GM23338 (cell line): ENCODE data around the gene CNGB1. TPM values are rescaled to one million over a fixed set of nuclear protein-coding genes. Genes with fewer than 3 reads are reported as not detected.

ENCODE experiments used
- ATAC-seq: fragments of 200-7000 bp; cut with Tn5 transposase; 3 replicates; pipeline ENCODE4 v1.9.1; 2020
- DNase-seq: peaks from one replicate; pipeline ENCODE4 v3.0.0-alpha.2; 2015; ENCODE audit warnings: low spot score
- H2AFZ ChIP-seq: fragments of 200-600 bp; sonication (generic); 2 replicates; pipeline ENCODE4 v1.8.0; 2016; ENCODE audit warnings: antibody characterized with exemption, mild to moderate bottlenecking, moderate library complexity
- H3F3A ChIP-seq: fragments of 200-600 bp; sonication (generic); replicated peaks from 2 replicates; pipeline ENCODE4 v1.8.0; 2017; ENCODE audit warnings: antibody characterized with exemption, mixed run types, low read depth
- H3K27ac ChIP-seq: fragments of 200-600 bp; sonication (generic); 2 replicates; pipeline ENCODE4 v1.6.1; 2016; ENCODE audit warnings: low read depth
- H3K27me3 ChIP-seq: fragments of 200-600 bp; sonication (generic); 2 replicates; pipeline ENCODE4 v1.8.0; 2016; ENCODE audit warnings: mild to moderate bottlenecking, mixed run types, moderate library complexity; ENCODE audit not compliant: insufficient read depth
- H3K36me3 ChIP-seq: fragments of 200-600 bp; sonication (generic); 2 replicates; pipeline ENCODE4 v1.8.0; 2016; ENCODE audit warnings: mild to moderate bottlenecking; ENCODE audit not compliant: insufficient read depth
- H3K4me1 ChIP-seq: fragments of 200-600 bp; sonication (generic); 2 replicates; pipeline ENCODE4 v1.8.0; 2016; ENCODE audit warnings: mild to moderate bottlenecking, moderate library complexity; ENCODE audit not compliant: insufficient read depth
- H3K4me2 ChIP-seq: fragments of 200-600 bp; sonication (generic); 2 replicates; pipeline ENCODE4 v1.7.1; 2017; ENCODE audit warnings: mixed run types
- H3K4me3 ChIP-seq: fragments of 200-600 bp; sonication (generic); 2 replicates; pipeline ENCODE4 v1.6.1; 2016; ENCODE audit warnings: mixed run types
- H3K79me2 ChIP-seq: fragments of 200-600 bp; sonication (generic); replicated peaks from 2 replicates; pipeline ENCODE4 v1.8.0; 2017; ENCODE audit warnings: mild to moderate bottlenecking; ENCODE audit not compliant: insufficient read depth
- H3K9me2 ChIP-seq: fragments of 200-600 bp; sonication (generic); 2 replicates; pipeline ENCODE4 v1.8.0; 2017; ENCODE audit not compliant: insufficient read depth
- H4K20me1 ChIP-seq: fragments of 200-600 bp; sonication (generic); replicated peaks from 2 replicates; pipeline ENCODE4 v1.8.0; 2017; ENCODE audit warnings: mild to moderate bottlenecking; ENCODE audit not compliant: insufficient read depth
- H3K27ac Mint-ChIP-seq: 2 replicates; pipeline ENCODE4 v1.8.0; 2020; ENCODE audit warnings: inconsistent platforms, mild to moderate bottlenecking, moderate library complexity, mixed read lengths
- H3K27me3 Mint-ChIP-seq: 3 replicates; pipeline ENCODE4 v1.8.0; 2022; ENCODE audit warnings: low read depth, mild to moderate bottlenecking, moderate library complexity, mixed read lengths, inconsistent platforms; ENCODE audit not compliant: insufficient read depth, poor library complexity
- H3K36me3 Mint-ChIP-seq: 3 replicates; pipeline ENCODE4 v1.8.0; 2021; ENCODE audit warnings: low read depth, mild to moderate bottlenecking, inconsistent platforms, moderate library complexity, mixed read lengths
- H3K4me1 Mint-ChIP-seq: 3 replicates; pipeline ENCODE4 v1.8.0; 2020; ENCODE audit warnings: mild to moderate bottlenecking, inconsistent platforms, mixed read lengths
- H3K4me3 Mint-ChIP-seq: 3 replicates; pipeline ENCODE4 v1.8.0; 2021; ENCODE audit warnings: moderate library complexity, mild to moderate bottlenecking, inconsistent platforms, mixed read lengths
- H3K9me3 Mint-ChIP-seq: 3 replicates; pipeline ENCODE4 v1.8.0; 2020; ENCODE audit warnings: moderate library complexity, mild to moderate bottlenecking, inconsistent platforms, mixed read lengths
- CREB1 ChIP-seq: fragments of 250-450 bp; sonication (Bioruptor Pico); IDR thresholded peaks from 2 replicates; pipeline ENCODE4 v1.5.0; 2020; ENCODE audit warnings: low read depth, mild to moderate bottlenecking, moderate library complexity
- ETS1 ChIP-seq: IDR thresholded peaks from 2 replicates; pipeline ENCODE4 v1.6.1; 2016; ENCODE audit warnings: antibody characterized with exemption
- EZH2 ChIP-seq: fragments of 200-600 bp; sonication (generic); IDR thresholded peaks from one replicate; pipeline ENCODE4 v1.8.0; 2017; ENCODE audit warnings: antibody characterized with exemption, mild to moderate bottlenecking, low read depth; ENCODE audit not compliant: unreplicated experiment
- JUNB ChIP-seq: IDR thresholded peaks from one replicate; pipeline ENCODE4 v1.6.1; 2016; ENCODE audit warnings: antibody characterized with exemption; ENCODE audit not compliant: unreplicated experiment
- NANOG ChIP-seq: IDR thresholded peaks from 2 replicates; pipeline ENCODE4 v1.6.1; 2016; ENCODE audit warnings: antibody characterized with exemption, borderline replicate concordance
- STAT1 ChIP-seq: IDR thresholded peaks from one replicate; pipeline ENCODE4 v1.6.1; 2016; ENCODE audit warnings: antibody characterized with exemption; ENCODE audit not compliant: unreplicated experiment
- ZNF114 ChIP-seq: fragments of 250-450 bp; sonication (Bioruptor Pico); IDR thresholded peaks from 2 replicates; pipeline ENCODE4 v1.5.0; 2020; ENCODE audit warnings: mild to moderate bottlenecking, moderate library complexity
- ZNF331 ChIP-seq: fragments of 250-450 bp; sonication (Bioruptor Pico); IDR thresholded peaks from 2 replicates; pipeline ENCODE4 v1.5.0; 2020; ENCODE audit warnings: low read depth, mild to moderate bottlenecking, moderate library complexity
- polyA plus RNA-seq: library from polyadenylated mRNA; unstranded; fragments of >200 nt; fragmentation: Nextera tagmentation; extraction: Ambion mirVana; gene quantifications from 2 replicates; pipeline ENCODE4 v1.2.1, GENCODE V29; 2016
- total RNA-seq: library from RNA; depleted of rRNA; stranded (reverse); fragments of >200 nt; shearing (Covaris generic); gene quantifications from 2 replicates; pipeline ENCODE4 v1.2.3, GENCODE V29; 2014
- TF ChIP-seq, protein P1 (sequence below): fragments of 250-450 bp; sonication (Bioruptor Pico); IDR thresholded peaks from 2 replicates; pipeline ENCODE4 v1.5.0; 2020; ENCODE audit warnings: mild to moderate bottlenecking, moderate library complexity
- TF ChIP-seq, protein P2 (sequence below): IDR thresholded peaks from one replicate; pipeline ENCODE4 v1.6.1; 2018; ENCODE audit warnings: antibody characterized with exemption; ENCODE audit not compliant: unreplicated experiment

CNGB1 gene
- total and polyA plus RNA-seq, 2 experiments from 2014 or later, result not detected

DNA sequence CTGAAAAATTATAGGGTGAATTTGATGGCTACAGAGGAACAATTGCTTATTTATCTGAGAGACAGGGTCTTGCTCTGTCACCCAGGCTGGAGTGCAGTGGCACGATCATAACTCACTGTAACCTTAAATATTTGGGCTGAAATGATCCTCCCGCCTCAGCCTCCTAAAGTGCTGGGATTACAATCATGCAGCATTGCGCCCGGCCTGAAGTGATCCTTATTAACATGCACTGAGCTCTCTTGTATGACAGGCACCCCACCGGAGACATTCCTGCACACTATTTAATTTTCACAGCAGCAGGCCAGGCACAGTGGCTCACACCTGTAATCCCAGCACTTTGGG is 77.7 kb downstream of the CNGB1 start (continued):
- TF ChIP-seq, protein P1, sequence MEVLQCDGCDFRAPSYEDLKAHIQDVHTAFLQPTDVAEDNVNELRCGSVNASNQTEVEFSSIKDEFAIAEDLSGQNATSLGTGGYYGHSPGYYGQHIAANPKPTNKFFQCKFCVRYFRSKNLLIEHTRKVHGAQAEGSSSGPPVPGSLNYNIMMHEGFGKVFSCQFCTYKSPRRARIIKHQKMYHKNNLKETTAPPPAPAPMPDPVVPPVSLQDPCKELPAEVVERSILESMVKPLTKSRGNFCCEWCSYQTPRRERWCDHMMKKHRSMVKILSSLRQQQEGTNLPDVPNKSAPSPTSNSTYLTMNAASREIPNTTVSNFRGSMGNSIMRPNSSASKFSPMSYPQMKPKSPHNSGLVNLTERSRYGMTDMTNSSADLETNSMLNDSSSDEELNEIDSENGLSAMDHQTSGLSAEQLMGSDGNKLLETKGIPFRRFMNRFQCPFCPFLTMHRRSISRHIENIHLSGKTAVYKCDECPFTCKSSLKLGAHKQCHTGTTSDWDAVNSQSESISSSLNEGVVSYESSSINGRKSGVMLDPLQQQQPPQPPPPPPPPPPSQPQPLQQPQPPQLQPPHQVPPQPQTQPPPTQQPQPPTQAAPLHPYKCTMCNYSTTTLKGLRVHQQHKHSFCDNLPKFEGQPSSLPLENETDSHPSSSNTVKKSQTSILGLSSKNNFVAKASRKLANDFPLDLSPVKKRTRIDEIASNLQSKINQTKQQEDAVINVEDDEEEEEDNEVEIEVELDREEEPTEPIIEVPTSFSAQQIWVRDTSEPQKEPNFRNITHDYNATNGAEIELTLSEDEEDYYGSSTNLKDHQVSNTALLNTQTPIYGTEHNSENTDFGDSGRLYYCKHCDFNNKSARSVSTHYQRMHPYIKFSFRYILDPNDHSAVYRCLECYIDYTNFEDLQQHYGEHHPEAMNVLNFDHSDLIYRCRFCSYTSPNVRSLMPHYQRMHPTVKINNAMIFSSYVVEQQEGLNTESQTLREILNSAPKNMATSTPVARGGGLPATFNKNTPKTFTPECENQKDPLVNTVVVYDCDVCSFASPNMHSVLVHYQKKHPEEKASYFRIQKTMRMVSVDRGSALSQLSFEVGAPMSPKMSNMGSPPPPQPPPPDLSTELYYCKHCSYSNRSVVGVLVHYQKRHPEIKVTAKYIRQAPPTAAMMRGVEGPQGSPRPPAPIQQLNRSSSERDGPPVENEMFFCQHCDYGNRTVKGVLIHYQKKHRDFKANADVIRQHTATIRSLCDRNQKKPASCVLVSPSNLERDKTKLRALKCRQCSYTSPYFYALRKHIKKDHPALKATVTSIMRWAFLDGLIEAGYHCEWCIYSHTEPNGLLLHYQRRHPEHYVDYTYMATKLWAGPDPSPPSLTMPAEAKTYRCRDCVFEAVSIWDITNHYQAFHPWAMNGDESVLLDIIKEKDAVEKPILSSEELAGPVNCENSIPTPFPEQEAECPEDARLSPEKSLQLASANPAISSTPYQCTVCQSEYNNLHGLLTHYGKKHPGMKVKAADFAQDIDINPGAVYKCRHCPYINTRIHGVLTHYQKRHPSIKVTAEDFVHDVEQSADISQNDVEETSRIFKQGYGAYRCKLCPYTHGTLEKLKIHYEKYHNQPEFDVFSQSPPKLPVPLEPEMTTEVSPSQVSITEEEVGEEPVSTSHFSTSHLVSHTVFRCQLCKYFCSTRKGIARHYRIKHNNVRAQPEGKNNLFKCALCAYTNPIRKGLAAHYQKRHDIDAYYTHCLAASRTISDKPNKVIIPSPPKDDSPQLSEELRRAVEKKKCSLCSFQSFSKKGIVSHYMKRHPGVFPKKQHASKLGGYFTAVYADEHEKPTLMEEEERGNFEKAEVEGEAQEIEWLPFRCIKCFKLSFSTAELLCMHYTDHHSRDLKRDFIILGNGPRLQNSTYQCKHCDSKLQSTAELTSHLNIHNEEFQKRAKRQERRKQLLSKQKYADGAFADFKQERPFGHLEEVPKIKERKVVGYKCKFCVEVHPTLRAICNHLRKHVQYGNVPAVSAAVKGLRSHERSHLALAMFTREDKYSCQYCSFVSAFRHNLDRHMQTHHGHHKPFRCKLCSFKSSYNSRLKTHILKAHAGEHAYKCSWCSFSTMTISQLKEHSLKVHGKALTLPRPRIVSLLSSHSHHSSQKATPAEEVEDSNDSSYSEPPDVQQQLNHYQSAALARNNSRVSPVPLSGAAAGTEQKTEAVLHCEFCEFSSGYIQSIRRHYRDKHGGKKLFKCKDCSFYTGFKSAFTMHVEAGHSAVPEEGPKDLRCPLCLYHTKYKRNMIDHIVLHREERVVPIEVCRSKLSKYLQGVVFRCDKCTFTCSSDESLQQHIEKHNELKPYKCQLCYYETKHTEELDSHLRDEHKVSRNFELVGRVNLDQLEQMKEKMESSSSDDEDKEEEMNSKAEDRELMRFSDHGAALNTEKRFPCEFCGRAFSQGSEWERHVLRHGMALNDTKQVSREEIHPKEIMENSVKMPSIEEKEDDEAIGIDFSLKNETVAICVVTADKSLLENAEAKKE, result no peak
- TF ChIP-seq NANOG, result no peak
- TF ChIP-seq, protein P2, sequence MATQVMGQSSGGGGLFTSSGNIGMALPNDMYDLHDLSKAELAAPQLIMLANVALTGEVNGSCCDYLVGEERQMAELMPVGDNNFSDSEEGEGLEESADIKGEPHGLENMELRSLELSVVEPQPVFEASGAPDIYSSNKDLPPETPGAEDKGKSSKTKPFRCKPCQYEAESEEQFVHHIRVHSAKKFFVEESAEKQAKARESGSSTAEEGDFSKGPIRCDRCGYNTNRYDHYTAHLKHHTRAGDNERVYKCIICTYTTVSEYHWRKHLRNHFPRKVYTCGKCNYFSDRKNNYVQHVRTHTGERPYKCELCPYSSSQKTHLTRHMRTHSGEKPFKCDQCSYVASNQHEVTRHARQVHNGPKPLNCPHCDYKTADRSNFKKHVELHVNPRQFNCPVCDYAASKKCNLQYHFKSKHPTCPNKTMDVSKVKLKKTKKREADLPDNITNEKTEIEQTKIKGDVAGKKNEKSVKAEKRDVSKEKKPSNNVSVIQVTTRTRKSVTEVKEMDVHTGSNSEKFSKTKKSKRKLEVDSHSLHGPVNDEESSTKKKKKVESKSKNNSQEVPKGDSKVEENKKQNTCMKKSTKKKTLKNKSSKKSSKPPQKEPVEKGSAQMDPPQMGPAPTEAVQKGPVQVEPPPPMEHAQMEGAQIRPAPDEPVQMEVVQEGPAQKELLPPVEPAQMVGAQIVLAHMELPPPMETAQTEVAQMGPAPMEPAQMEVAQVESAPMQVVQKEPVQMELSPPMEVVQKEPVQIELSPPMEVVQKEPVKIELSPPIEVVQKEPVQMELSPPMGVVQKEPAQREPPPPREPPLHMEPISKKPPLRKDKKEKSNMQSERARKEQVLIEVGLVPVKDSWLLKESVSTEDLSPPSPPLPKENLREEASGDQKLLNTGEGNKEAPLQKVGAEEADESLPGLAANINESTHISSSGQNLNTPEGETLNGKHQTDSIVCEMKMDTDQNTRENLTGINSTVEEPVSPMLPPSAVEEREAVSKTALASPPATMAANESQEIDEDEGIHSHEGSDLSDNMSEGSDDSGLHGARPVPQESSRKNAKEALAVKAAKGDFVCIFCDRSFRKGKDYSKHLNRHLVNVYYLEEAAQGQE, result no peak
- no peak for TF ChIP-seq STAT1

DNA sequence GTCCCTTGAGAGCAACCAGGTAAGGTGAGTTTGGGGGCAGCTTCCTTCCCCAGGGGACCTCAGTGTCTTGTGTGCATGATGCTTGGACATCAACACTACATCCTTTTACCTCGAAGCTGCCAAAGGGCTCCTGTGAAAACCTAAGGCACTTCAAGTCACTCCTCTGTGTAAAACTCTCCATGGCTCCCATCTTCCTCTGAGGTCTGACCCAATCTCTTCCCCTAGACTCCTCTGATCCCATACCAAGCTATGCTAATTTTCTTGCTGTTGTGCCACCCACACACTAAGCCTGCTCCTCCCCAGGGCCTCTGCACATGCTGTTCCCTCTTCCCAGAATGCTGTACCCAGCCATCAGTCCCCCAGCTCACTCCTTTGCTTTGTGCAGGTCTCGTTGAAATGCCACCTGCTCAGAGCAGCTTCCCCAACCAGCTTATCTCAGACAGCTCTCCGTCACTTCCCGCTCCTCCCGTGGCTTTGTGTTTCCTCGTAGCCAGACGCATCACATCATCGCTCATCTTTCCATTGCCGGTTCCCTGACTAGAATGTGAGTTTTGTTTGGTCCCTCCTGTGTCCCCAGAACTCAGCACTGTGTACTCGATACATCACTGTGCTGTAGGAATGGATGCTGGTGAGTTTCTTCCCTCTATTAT is 78.4 kb downstream of the CNGB1 start:
- Mint-ChIP-seq H3K27ac (no peak overlapping the region), H3K9me3 (no peaks in the 10 kb centered on the region), H3K36me3 (no peaks in the 10 kb centered on the region), H3K4me1 (peaks cover 18% of the 10 kb centered on the region), H3K27me3 (peaks cover 3% of the 10 kb centered on the region), H3K4me3 (no peak overlapping the region)
- H2AFZ ChIP-seq, result no peak overlapping the region
- H3K27me3 ChIP-seq, result no peaks in the 10 kb centered on the region
- no peak overlapping the region for H3K4me3 ChIP-seq
- H3K79me2 ChIP-seq, result no peaks in the 10 kb centered on the region
- no peak overlapping the region for H3K4me2 ChIP-seq
- no peak for ATAC-seq
- DNase-seq, result no peak
- H4K20me1 ChIP-seq, result no peaks in the 10 kb centered on the region; the same call in 1 of the 2 replicates
- H3K4me1 ChIP-seq, result peaks cover 7% of the 10 kb centered on the region
- H3K9me2 ChIP-seq, result no peaks in the 10 kb centered on the region
- H3K36me3 ChIP-seq, result no peaks in the 10 kb centered on the region
- H3F3A ChIP-seq, result no peaks in the 10 kb centered on the region
- H3K27ac ChIP-seq, result no peak overlapping the region
- TF ChIP-seq, protein P2, result no peak
- TF ChIP-seq NANOG (no peak), JUNB (no peak), ZNF114 (CRISPR knock-in tag) (no peak), CREB1 (CRISPR knock-in tag) (no peak), ETS1 (no peak), ZNF331 (no peak), STAT1 (no peak), EZH2 (no peak)
